GM19043 (cell line): Measurements from ENCODE around the gene DENND1B.

Experiments
- ATAC-seq: cut with Tn5 transposase; IDR thresholded peaks from one replicate; pipeline ENCODE4 v1.9.1; 2021; ENCODE audit warnings: low read depth; ENCODE audit not compliant: unreplicated experiment

Gene DENND1B

GRCh38 chr1:197686702-197687355 lies 88.5 kb downstream of the DENND1B start:
- no peak for ATAC-seq

GRCh38 chr1:197686231-197686630 lies 89.0 kb downstream of the DENND1B start:
- no peak for ATAC-seq

- no peak for ATAC-seq
These were observed 89.5 kb downstream of the DENND1B start for GRCh38 chr1:197685785-197686184.

GRCh38 chr1:197683895-197684553 lies 91.3 kb downstream of the DENND1B start:
- no peak for ATAC-seq

- no peak for ATAC-seq
These were observed 92.0 kb downstream of the DENND1B start for GRCh38 chr1:197683280-197683679.

- ATAC-seq, result no peak
These were observed 95.0 kb downstream of the DENND1B start for GRCh38 chr1:197680311-197680710.

- ATAC-seq, result no peak
These were observed 97.5 kb downstream of the DENND1B start for GRCh38 chr1:197677752-197678295.

GRCh38 chr1:197677313-197677712 lies 98.0 kb downstream of the DENND1B start:
- ATAC-seq, result no peak

GRCh38 chr1:197675583-197676208 lies 99.6 kb downstream of the DENND1B start:
- ATAC-seq, result no peak

- no peak for ATAC-seq
These were observed 101.0 kb downstream of the DENND1B start for GRCh38 chr1:197674286-197674685.

GRCh38 chr1:197673292-197673691 lies 102.0 kb downstream of the DENND1B start:
- ATAC-seq, result no peak

GRCh38 chr1:197672347-197672746 lies 102.9 kb downstream of the DENND1B start:
- ATAC-seq, result no peak

GRCh38 chr1:197671920-197672319 lies 103.4 kb downstream of the DENND1B start:
- ATAC-seq, result no peak

GRCh38 chr1:197671140-197671539 lies 104.1 kb downstream of the DENND1B start:
- ATAC-seq, result no peak

- no peak for ATAC-seq
These were observed 108.5 kb downstream of the DENND1B start for GRCh38 chr1:197666769-197667285.

GRCh38 chr1:197664391-197664790 lies 110.9 kb downstream of the DENND1B start:
- no peak for ATAC-seq

- ATAC-seq, result no peak
These were observed 111.9 kb downstream of the DENND1B start for GRCh38 chr1:197663162-197663953.

GRCh38 chr1:197660389-197660788 lies 114.9 kb downstream of the DENND1B start:
- ATAC-seq, result no peak

- no peak for ATAC-seq
These were observed 116.1 kb downstream of the DENND1B start for GRCh38 chr1:197659171-197659570.

GRCh38 chr1:197649188-197649587 lies 126.1 kb downstream of the DENND1B start:
- no peak for ATAC-seq

GRCh38 chr1:197638316-197638715 lies 137.0 kb downstream of the DENND1B start:
- no peak for ATAC-seq
